ENCODE measurements around the gene LAMA1.

LAMA1 gene

GRCh38 chr18:7062811-7063210 is 54.8 kb downstream of the LAMA1 start:
- no peak for DNase-seq

- no peak for DNase-seq
Observed at GRCh38 chr18:7062236-7062635, 55.4 kb downstream of the LAMA1 start.

DNA sequence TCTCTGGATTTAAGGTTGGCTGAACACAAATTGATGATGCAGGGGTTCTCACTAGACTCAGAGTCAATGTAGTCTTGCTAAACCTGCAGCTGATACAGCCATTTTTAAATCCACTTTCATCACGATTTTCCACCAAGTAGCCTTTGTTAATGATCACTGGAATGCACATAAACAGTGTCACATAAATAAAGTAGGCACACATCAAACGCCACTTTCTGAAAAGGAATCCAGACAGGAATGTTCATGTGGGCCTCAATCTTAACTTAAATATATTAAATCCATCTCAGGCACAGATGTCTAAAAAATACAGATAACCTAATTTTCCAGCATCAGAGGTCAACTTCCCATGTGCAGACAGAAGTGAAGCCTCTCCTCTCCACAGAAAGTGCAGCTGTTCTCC is 58.3 kb downstream of the LAMA1 start:
- no peak for DNase-seq

GRCh38 chr18:7056026-7056425 is 61.6 kb downstream of the LAMA1 start:
- DNase-seq: no peak

- DNase-seq: no peak
Observed at GRCh38 chr18:7049951-7050350, 67.6 kb downstream of the LAMA1 start.

- DNase-seq: no peak
Observed at GRCh38 chr18:7048081-7048480, 69.5 kb downstream of the LAMA1 start.

DNA sequence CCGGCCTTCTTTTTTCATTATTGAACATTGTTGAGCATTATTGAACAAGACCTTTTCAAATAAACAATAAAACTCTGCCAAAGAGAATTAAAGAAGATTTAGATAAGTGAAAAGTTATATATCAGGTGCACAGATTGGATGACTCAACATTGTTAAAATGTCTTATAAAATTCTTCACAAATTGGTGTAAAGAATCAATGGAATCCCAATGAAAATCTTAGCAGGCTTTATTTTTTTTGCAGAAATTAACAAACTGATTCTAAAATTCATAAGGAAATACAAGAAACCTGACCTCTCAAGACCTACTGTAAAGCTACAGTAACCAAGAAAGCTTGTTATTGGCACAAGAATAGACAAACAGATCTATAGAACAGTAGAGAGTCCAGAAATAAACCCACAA is 70.3 kb downstream of the LAMA1 start:
- no peak for DNase-seq

DNA sequence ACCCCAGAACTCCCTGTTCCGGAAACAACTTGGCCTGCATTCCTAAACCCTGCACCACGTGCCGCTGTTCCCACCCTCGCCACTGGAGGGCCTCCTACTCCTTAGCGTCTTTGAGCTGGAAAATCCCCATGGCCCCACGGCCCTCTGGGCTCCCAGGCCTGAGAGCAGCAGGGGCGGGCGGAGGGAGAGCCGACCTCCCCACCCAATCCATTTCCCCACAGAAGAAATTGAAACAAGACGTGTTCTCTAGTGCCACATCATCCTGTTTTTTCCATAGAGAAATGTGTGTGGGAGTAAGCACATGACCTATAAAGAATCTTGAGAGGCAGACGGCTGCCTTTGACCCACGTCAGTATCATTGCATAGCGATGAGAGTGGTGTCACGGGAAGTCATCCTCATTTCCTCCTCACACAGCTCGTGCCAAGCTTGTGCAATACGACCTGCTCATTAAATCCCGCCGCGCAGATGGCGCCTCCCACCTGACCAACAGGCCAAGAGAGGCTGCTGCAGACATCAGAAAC is 79.2 kb downstream of the LAMA1 start:
- peak in 31 of 58 donors; percentile 1 to 37 (median 11) for DNase-seq

DNA sequence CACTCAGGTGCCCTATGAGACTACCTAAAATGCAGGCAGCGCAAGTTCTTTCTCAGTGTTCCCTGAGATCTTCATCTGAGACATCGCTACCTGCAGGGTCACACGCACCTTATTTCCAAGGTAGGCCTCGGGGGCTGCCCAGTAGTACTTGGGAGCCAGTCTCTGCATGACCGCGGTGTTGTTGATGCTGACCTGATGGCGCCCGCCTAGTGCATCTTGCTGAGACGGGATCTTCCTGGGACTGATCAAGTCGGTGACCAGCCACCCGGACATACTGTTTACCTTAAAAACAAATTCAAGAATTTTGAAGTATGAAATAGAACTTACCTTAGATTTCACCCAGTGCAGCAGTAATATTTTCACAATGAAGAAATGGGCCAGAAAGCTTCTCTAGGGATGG is 80.1 kb downstream of the LAMA1 start:
- DNase-seq: no peak

GRCh38 chr18:7035807-7036206 is 81.8 kb downstream of the LAMA1 start:
- DNase-seq: no peak

DNA sequence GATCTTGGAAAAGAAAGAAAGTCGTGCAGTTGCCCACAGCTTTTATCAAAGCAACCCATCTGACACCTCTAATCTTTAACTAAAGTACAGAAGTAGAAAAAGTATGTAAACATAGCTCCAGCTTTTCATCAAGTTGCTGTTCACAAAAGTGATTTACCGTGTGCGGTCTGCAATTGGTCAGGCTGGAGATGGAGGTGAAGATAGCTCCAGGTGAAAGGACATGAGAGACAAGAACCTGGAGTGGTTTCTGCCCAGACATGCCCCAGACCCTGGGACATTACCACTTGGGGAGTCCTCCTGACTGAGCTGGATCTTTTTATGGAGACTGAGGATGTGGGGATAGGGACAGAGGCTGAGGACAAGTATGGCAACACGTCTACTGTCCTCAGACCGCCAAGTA is 82.7 kb downstream of the LAMA1 start:
- no peak for DNase-seq

GRCh38 chr18:7032537-7032936 is 85.1 kb downstream of the LAMA1 start:
- no peak for DNase-seq

DNA sequence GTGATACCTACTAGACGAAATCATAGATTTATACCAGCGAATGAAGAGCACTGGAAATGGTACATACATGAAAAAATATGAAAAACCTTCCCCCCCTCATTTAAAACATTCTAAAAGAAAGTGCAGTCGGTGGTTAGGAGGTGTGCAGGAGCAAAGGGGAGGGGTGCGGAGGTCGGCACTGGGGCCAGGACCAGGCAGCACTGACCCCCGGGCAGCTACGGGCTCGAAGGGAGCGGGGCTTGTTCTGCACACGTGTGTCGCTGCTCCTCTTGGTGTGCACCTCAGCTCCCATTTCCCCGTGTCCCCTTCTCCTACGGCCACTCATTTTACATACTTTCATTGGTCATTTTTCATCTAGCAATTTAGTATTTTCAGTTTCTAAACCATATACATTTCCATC is 89.0 kb downstream of the LAMA1 start:
- DNase-seq: no peak

DNA sequence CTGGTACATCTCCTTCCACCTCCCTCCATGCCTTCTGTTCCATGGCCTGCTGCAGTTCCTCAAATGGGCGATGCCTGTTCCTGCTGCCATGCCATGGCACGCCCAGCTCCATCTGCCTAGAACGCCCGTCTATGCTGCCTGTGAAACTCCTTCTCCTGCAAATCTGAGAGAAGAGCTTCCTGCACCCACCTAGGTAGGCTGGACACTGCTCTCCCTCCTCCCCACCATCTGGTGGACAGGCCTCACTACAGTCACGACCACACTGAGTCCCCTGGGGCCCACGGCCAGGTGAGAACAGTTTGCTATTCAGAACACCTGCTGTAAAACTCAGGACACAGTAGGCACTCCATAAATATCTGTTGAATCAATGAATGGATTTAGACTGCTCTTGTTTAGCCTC is 92.4 kb downstream of the LAMA1 start:
- DNase-seq: no peak

DNA sequence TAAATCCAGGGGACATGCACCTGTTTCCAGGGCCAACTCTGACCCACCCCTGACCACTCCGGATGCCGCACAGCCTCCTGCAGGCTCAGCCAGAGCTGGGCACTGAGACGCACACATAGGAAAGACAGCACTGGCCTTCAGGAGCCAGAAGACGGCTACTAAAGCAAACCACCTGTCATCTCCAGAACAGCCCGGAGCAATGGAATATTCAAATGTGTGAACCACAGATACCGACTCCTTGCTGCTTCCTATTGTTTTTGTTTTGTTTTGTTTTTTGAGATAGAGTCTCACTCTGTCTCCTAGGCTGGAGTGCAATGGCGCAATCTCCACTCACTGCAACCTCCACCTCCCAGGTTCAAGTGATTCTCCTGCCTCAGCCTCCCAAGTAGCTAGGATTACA is 94.0 kb downstream of the LAMA1 start:
- DNase-seq: no peak

DNA sequence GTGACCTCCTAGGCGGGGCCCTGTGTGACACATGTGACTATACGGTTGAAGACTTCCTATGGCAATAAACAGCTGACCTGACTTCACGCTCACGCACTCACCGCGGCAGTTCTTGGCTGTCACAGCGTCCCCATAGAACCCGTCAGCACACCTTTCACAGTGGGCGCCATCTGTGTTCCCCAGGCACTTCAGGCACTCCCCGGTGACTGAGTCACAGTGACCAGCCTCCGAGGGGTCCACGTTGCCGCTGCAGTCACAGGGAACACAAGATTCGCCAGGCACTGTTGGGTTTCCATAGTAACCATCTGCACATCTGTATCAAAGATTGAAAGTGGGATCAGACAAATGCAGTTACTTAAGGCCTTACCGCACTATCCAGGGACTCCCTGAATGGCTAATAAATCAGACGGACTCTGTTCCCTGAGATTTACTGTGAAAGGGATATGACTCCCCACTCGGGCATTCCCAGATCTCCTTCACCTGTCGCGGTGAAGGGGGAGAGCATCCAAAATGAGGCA is 94.5 kb downstream of the LAMA1 start:
- no peak for DNase-seq

- peak in 1 of 58 donors; percentile 2 for DNase-seq
Observed at GRCh38 chr18:7021994-7022840, 95.4 kb downstream of the LAMA1 start.

DNA sequence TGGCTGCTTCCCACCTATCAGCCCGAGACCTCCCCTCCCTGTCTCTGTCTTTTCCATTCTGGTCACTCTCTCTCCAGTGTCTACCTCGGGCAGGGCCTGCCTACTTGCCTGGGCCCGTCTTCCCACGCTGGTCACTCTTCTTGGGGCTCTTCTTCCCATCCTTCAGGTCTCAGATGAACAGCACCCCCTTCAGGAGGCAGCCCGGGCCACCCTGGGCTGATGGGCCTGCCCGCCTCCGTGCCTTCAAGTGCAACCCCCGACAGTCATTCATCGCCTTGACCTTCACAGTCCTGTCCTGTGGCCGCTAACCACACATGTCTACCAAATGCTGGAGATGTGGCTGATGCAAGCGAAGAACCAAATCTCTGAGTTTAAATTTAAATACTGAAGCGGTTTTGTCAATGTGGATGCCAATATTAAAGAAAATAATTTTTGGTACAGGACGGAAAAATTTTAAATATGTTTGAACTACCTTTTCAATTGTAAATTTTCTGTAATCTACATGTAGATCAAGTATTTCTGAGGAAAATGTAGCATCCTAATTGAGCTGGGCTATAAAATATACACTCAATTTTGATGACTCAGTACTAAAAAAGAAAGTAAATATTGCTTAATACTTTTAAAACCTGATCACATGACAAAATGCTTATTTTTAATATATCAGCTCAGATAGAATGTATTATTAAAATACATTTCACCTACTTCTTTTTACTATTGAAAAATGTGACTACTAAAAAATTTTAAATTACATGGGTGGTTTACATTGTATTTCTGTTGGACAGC is 96.4 kb downstream of the LAMA1 start:
- no peak for DNase-seq

- DNase-seq: no peak
Observed at GRCh38 chr18:7017013-7017412, 100.6 kb downstream of the LAMA1 start.

DNA sequence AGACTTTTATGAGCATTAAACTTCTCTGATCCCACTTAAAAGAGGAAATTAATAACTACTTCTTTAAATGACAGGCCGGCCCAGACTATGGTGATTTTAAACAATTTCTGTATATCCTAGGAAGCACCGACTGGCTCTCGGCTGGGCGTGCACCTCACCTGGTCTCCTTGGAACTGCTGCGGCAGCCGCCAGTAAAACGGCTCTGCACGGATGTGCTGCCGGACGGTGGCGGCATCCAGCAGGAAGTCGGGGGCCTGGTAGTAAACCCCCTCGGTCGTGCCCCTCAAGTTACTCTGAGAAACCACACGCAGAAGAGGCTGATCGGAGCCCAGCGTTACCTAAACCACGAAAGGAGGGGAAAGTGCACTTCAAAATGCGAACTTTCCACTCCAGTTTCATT is 106.5 kb downstream of the LAMA1 start:
- no peak for DNase-seq

DNA sequence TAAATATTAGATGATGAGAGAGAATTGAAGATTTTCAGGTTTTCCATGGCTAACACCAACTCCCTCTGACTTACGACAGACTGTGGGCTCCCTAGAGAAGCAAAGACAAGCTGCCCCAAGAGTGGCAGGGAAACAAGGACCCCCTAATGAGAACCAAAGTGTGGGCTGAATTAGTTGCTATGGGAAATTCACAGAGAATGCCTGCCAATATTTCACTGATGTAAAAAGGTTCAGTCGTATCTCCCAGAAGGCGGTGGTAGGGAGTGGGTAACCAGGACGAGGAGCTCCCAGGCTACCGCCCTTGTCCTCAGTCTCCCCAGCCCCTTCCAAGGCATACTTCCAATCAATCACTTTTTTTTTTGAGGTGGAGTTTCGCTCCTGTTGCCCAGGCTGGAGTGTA is 113.6 kb downstream of the LAMA1 start:
- DNase-seq: no peak

- no peak for DNase-seq
Observed at GRCh38 chr18:7002107-7002506, 115.5 kb downstream of the LAMA1 start.
